Neural cell (in vitro differentiated cells): ENCODE results near the gene IMPG1.

Source experiments
- EZH2 ChIP-seq: fragments of 200-600, 300-800 bp; shearing (Covaris generic), sonication (generic); IDR thresholded peaks from 2 replicates; pipeline ENCODE4 v1.6.1; 2014; ENCODE audit warnings: antibody characterized with exemption, low read length, borderline replicate concordance, mild to moderate bottlenecking; ENCODE audit not compliant: insufficient read depth, poor library complexity, severe bottlenecking
- MXI1 ChIP-seq: fragments of 450-650 bp; conservative IDR thresholded peaks from 2 replicates; pipeline ENCODE4 v1.6.1; 2014; ENCODE audit warnings: antibody characterized with exemption, mild to moderate bottlenecking; ENCODE audit not compliant: poor library complexity, severe bottlenecking
- POLR2AphosphoS5 ChIP-seq: IDR thresholded peaks from 2 replicates; pipeline ENCODE4 v1.6.1; 2012
- TF ChIP-seq, protein P1 (sequence below): fragments of 450-650 bp; IDR thresholded peaks from 2 replicates; pipeline ENCODE4 v1.5.1; 2014; ENCODE audit warnings: antibody characterized with exemption, mild to moderate bottlenecking, moderate library complexity; ENCODE audit not compliant: poor library complexity, severe bottlenecking

GRCh38 chr6:75943381-75943780 lies 129.1 kb downstream of the IMPG1 start:
- no peak for TF ChIP-seq EZH2
- TF ChIP-seq POLR2AphosphoS5, result no peak
- TF ChIP-seq, protein P1, sequence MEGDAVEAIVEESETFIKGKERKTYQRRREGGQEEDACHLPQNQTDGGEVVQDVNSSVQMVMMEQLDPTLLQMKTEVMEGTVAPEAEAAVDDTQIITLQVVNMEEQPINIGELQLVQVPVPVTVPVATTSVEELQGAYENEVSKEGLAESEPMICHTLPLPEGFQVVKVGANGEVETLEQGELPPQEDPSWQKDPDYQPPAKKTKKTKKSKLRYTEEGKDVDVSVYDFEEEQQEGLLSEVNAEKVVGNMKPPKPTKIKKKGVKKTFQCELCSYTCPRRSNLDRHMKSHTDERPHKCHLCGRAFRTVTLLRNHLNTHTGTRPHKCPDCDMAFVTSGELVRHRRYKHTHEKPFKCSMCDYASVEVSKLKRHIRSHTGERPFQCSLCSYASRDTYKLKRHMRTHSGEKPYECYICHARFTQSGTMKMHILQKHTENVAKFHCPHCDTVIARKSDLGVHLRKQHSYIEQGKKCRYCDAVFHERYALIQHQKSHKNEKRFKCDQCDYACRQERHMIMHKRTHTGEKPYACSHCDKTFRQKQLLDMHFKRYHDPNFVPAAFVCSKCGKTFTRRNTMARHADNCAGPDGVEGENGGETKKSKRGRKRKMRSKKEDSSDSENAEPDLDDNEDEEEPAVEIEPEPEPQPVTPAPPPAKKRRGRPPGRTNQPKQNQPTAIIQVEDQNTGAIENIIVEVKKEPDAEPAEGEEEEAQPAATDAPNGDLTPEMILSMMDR, result no peak
- TF ChIP-seq MXI1, result no peak
